ENCODE data around the gene MPZL2.

- no peak for TF ChIP-seq POLR2AphosphoS5 (IDR thresholded peaks at IDR 0.05; ENCODE audit: low read depth, low read length)
- no peak for TF ChIP-seq REST (IDR thresholded peaks at IDR 0.05; ENCODE audit: insufficient read depth in 1 of 2, low read depth in 2 of 2, low read length in 2 of 2)
These were observed 40.1 kb downstream of the MPZL2 start for GRCh38 chr11:118223992-118224391.
